GM12878 (cell line): ENCODE results near the gene YIF1B. TPM values are rescaled to one million over a fixed set of nuclear protein-coding genes. Genes with fewer than 3 reads are reported as not detected.

Experiments
- ATAC-seq: fragments of 200-7000 bp; cut with Tn5 transposase; 3 replicates; pipeline ENCODE4 v1.9.1; 2020; ENCODE audit warnings: mild to moderate bottlenecking, moderate library complexity
- BruUV-seq: library from RNA; stranded (reverse); fragments of 400-500 nt; replicated peaks from 2 replicates; lab custom pipeline; 2021; lab: Mats Ljungman, UMichigan
- CTCF ChIA-PET: fragments of 300-600 bp; sonication (Branson Sonifier 250); formaldehyde crosslinking; extraction: SDS; loops from one replicate; lab custom pipeline; 2021; ENCODE audit warnings: inconsistent platforms; lab: Yijun Ruan, JAX
- POLR2A ChIA-PET: fragments of 350-600 bp; formaldehyde crosslinking; extraction: SDS; loops from one replicate; lab custom pipeline; 2021; ENCODE audit warnings: inconsistent platforms; lab: Charles Lee
- RAD21 ChIA-PET: fragments of 300-600 bp; sonication (Branson Sonifier 250); formaldehyde crosslinking; loops from one replicate; lab custom pipeline; 2023; ENCODE audit warnings: antibody characterized with exemption; ENCODE audit not compliant: unreplicated experiment; lab: Charles Lee
- SMC1A ChIA-PET: fragments of 300-600 bp; sonication (Branson Sonifier 250); formaldehyde crosslinking; loops from one replicate; lab custom pipeline; 2023; ENCODE audit not compliant: unreplicated experiment, uncharacterized antibody; lab: Charles Lee
- DNase-seq: peaks from one replicate; pipeline ENCODE4 v3.0.0-alpha.2; 2011; ENCODE audit warnings: low read depth, low spot score
- FAIRE-seq: peaks from 3 replicates; lab custom pipeline; 2011; peaks lifted over from hg19 to GRCh38; lab: Jason Lieb, UNC
- H2AFZ ChIP-seq: 2 replicates; pipeline ENCODE4 v1.6.0; 2011; ENCODE audit warnings: low read depth, low read length, control low read depth; ENCODE audit not compliant: control insufficient read depth
- H3K27ac ChIP-seq: 2 replicates; pipeline ENCODE4 v1.5.1; 2011; ENCODE audit warnings: control low read depth; ENCODE audit not compliant: control insufficient read depth, insufficient read depth
- H3K27me3 ChIP-seq, 2 experiments: replicated peaks in 1 of 2; 2 replicates each; pipeline versions ENCODE4 v1.6.0 to v1.6.1; 2011; ENCODE audit warnings: low read length in 1 of 2; ENCODE audit not compliant: control insufficient read depth in 2 of 2, insufficient read depth in 2 of 2
- H3K36me3 ChIP-seq, 2 experiments: 2 replicates each; pipeline ENCODE4 v1.5.1; 2011; ENCODE audit warnings: low read length in 1 of 2; ENCODE audit not compliant: control insufficient read depth in 2 of 2, insufficient read depth in 2 of 2
- H3K4me1 ChIP-seq: 2 replicates; pipeline ENCODE4 v1.6.1; 2011; ENCODE audit warnings: mild to moderate bottlenecking, low read length, moderate library complexity, mixed read lengths; ENCODE audit not compliant: control insufficient read depth, insufficient read depth
- H3K4me2 ChIP-seq: 2 replicates; pipeline ENCODE4 v1.6.0; 2011; ENCODE audit warnings: control low read depth; ENCODE audit not compliant: control insufficient read depth, insufficient read depth
- H3K4me3 ChIP-seq: fragments of 200-600 bp; sonication (generic); 2 replicates; pipeline ENCODE4 v1.5.1; 2016
- H3K79me2 ChIP-seq: 2 replicates; pipeline ENCODE4 v1.6.0; 2011; ENCODE audit warnings: low read length; ENCODE audit not compliant: control insufficient read depth, insufficient read depth
- H3K9ac ChIP-seq: 2 replicates; pipeline ENCODE4 v1.8.0; 2011; ENCODE audit warnings: low read length, control low read depth, mixed read lengths; ENCODE audit not compliant: control insufficient read depth, insufficient read depth
- H3K9me3 ChIP-seq: replicated peaks from 3 replicates; pipeline ENCODE4 v1.5.1; 2011; ENCODE audit warnings: mild to moderate bottlenecking, low read length; ENCODE audit not compliant: control insufficient read depth, insufficient read depth
- H4K20me1 ChIP-seq: 2 replicates; pipeline ENCODE4 v1.6.0; 2011; ENCODE audit not compliant: control insufficient read depth, insufficient read depth
- BHLHE40 ChIP-seq, 2 experiments: fragments of 450-650 bp in 1 of 2; IDR thresholded peaks; 2 replicates each; pipeline ENCODE4 v1.6.1; 2011 to 2017; ENCODE audit warnings: low read depth in 2 of 2, borderline replicate concordance in 1 of 2, improper control_type of control experiment in 1 of 2, low read length in 1 of 2, mild to moderate bottlenecking in 1 of 2
- IRF4 ChIP-seq: IDR thresholded peaks from 2 replicates; pipeline ENCODE4 v1.6.1; 2011; ENCODE audit warnings: low read depth, low read length
- POU2F2 ChIP-seq: IDR thresholded peaks from 3 replicates; pipeline ENCODE4 v1.6.1; 2011; ENCODE audit warnings: low read depth, mild to moderate bottlenecking, low read length, borderline replicate concordance
- RELB ChIP-seq: fragments of 450-650 bp; IDR thresholded peaks from 2 replicates; pipeline ENCODE4 v1.6.1; 2017; ENCODE audit warnings: low read depth, mild to moderate bottlenecking, moderate library complexity
- SIN3A ChIP-seq: IDR thresholded peaks from 2 replicates; pipeline ENCODE4 v1.6.1; 2012; ENCODE audit warnings: low read depth, low read length, improper control_type of control experiment
- SIX5 ChIP-seq: IDR thresholded peaks from 2 replicates; pipeline ENCODE4 v1.6.1; 2011; ENCODE audit warnings: mild to moderate bottlenecking, low read depth, low read length, moderate library complexity; ENCODE audit not compliant: severe bottlenecking
- WGBS: methylation state at CpG from one replicate; pipeline ENCODE4 v1.1.6; 2016; ENCODE audit warnings: low lambda C conversion rate; ENCODE audit not compliant: insufficient replicate concordance, insufficient coverage; ENCODE audit errors: missing lambda C conversion rate; 5-methylcytosine and 5-hydroxymethylcytosine counted together
- in situ Hi-C: fragments of 300-500 bp; cut with MboI; formaldehyde crosslinking; loops from 9 replicates; pipeline ENCODE4 v1.14.3; 2018; ENCODE audit warnings: mixed read lengths
- intact Hi-C: fragments of 100-400 bp; cut with micrococcal nuclease; formaldehyde crosslinking; loops from one replicate; pipeline ENCODE4 v1.14.2; 2022; ENCODE audit not compliant: unreplicated experiment
- polyA plus RNA-seq, 11 experiments: library from polyadenylated mRNA; depleted of rRNA in 4 of 11; unstranded in 6 of 11; stranded (reverse) in 5 of 11; fragments of >200 nt; fragmentation: Nextera tagmentation in 4 of 11; fragmentation: Illumina TruSeq in 1 of 11; extraction: Ambion mirVana in 4 of 11; extraction: Trizol in 1 of 11; gene quantifications; 1 replicate in 1 of 11; 2 replicates in 10 of 11; pipeline versions ENCODE4 v1.2.1 to v1.2.3, GENCODE V29; 2011 to 2016; ENCODE audit warnings: inconsistent platforms in 2 of 11, missing spikeins in 2 of 11, low read depth in 1 of 11
- total RNA-seq, 4 experiments: library from RNA; depleted of rRNA in 3 of 4; stranded (reverse); fragments of >200 nt in 3 of 4; fragmentation: Illumina TruSeq in 1 of 4; extraction: Trizol in 1 of 4; gene quantifications; 2 replicates each; pipeline versions ENCODE4 v1.2.1 to v1.2.3, GENCODE V29; 2013 to 2021
- TF ChIP-seq, protein P1 (sequence below): fragments of 450-650 bp; conservative IDR thresholded peaks from 2 replicates; pipeline ENCODE4 v1.6.1; 2017; ENCODE audit warnings: mild to moderate bottlenecking, moderate library complexity

Gene YIF1B
- total and polyA plus RNA-seq, 10 of the 15 experiments (the other 5 are each of a cell fraction or from before 2014, with no cell fraction given) = 1.3 to 106 (median 53.5) TPM

GRCh38 chr19:38287604-38288003 is 28.1 kb downstream of the YIF1B start:
- CTCF ChIA-PET = no interaction called here
- no TSS peak for BruUV-seq
- FAIRE-seq (no peak), ATAC-seq (no peak), DNase-seq (no peak)
- no peaks in the 10 kb centered on the region for H3K9me3 ChIP-seq
- 49% methylated on average over 9 of the region's 9 CpGs for WGBS
- H3K27me3 ChIP-seq = no peaks in the 10 kb centered on the region
- H2AFZ ChIP-seq = no peak overlapping the region
- TF ChIP-seq POU2F2 (no peak), SIN3A (no peak), IRF4 (no peak), RELB (no peak), SIX5 (no peak), BHLHE40 (IDR thresholded peaks at IDR 0.05; ENCODE audit: borderline replicate concordance in 1 of 2, low read depth in 2 of 2, low read length in 1 of 2) (no peak)
- TF ChIP-seq, protein P1, sequence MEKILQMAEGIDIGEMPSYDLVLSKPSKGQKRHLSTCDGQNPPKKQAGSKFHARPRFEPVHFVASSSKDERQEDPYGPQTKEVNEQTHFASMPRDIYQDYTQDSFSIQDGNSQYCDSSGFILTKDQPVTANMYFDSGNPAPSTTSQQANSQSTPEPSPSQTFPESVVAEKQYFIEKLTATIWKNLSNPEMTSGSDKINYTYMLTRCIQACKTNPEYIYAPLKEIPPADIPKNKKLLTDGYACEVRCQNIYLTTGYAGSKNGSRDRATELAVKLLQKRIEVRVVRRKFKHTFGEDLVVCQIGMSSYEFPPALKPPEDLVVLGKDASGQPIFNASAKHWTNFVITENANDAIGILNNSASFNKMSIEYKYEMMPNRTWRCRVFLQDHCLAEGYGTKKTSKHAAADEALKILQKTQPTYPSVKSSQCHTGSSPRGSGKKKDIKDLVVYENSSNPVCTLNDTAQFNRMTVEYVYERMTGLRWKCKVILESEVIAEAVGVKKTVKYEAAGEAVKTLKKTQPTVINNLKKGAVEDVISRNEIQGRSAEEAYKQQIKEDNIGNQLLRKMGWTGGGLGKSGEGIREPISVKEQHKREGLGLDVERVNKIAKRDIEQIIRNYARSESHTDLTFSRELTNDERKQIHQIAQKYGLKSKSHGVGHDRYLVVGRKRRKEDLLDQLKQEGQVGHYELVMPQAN = no peak
- no peak overlapping the region for H3K4me3 ChIP-seq
- intact Hi-C loops (no loop called here), in situ Hi-C loops (no loop called here)
- H4K20me1 ChIP-seq = no peaks in the 10 kb centered on the region
- H3K4me1 ChIP-seq = peaks cover 8% of the 10 kb centered on the region
- H3K27ac ChIP-seq = no peak overlapping the region
- POLR2A ChIA-PET = no interaction called here
- H3K9ac ChIP-seq = no peak overlapping the region
- no peak overlapping the region for H3K4me2 ChIP-seq
- RAD21 ChIA-PET = no interaction called here
- H3K79me2 ChIP-seq = no peaks in the 10 kb centered on the region
- SMC1A ChIA-PET = no interaction called here
- H3K36me3 ChIP-seq = no peaks in the 10 kb centered on the region
